SU-DHL-6 (cell line): ENCODE data around the gene PLSCR4.

Experiments used
- H2AFZ ChIP-seq: fragments of 200-600 bp; sonication (generic); 2 replicates; pipeline ENCODE4 v1.6.1; 2014; ENCODE audit warnings: low read depth, mild to moderate bottlenecking, moderate library complexity, mixed read lengths, antibody characterized with exemption, low read length; ENCODE audit not compliant: severe bottlenecking
- H3F3A ChIP-seq: fragments of 200-600 bp; shearing (Covaris generic); 2 replicates; pipeline ENCODE4 v1.6.0; 2016; ENCODE audit warnings: antibody characterized with exemption, mild to moderate bottlenecking; ENCODE audit not compliant: insufficient read depth
- H3K27ac ChIP-seq: fragments of 200-600 bp; sonication (generic); 2 replicates; pipeline ENCODE4 v1.5.1; 2016; ENCODE audit warnings: low read depth, mild to moderate bottlenecking, low read length, moderate library complexity, mixed read lengths
- H3K27me3 ChIP-seq: fragments of 200-600 bp; sonication (generic), shearing (Covaris generic); 2 replicates; pipeline ENCODE4 v1.6.0; 2014; ENCODE audit warnings: mild to moderate bottlenecking, low read length
- H3K36me3 ChIP-seq: fragments of 200-600 bp; sonication (generic); 2 replicates; pipeline ENCODE4 v1.6.1; 2014; ENCODE audit warnings: mild to moderate bottlenecking, low read length, mixed read lengths
- H3K4me2 ChIP-seq: fragments of 300-600, 200-600 bp; shearing (Covaris generic), sonication (generic); 2 replicates; pipeline ENCODE4 v1.6.0; 2014; ENCODE audit warnings: low read length, low read depth, mild to moderate bottlenecking; ENCODE audit not compliant: poor library complexity, severe bottlenecking
- H3K4me3 ChIP-seq: fragments of 200-600 bp; sonication (generic); 2 replicates; pipeline ENCODE4 v1.5.1; 2014; ENCODE audit warnings: antibody characterized with exemption, low read length, mild to moderate bottlenecking, mixed read lengths; ENCODE audit not compliant: insufficient read depth, poor library complexity, severe bottlenecking
- H3K79me2 ChIP-seq: fragments of 200-600 bp; sonication (generic); 2 replicates; pipeline ENCODE4 v1.6.1; 2014; ENCODE audit warnings: mild to moderate bottlenecking, low read length, moderate library complexity; ENCODE audit not compliant: insufficient read depth
- H3K9ac ChIP-seq: fragments of 200-600 bp; sonication (generic); 2 replicates; pipeline ENCODE4 v1.7.0; 2014; ENCODE audit warnings: mild to moderate bottlenecking, low read length
- H3K9me2 ChIP-seq: fragments of 200-600 bp; sonication (generic); replicated peaks from 2 replicates; pipeline ENCODE4 v1.6.1; 2014; ENCODE audit warnings: low read length; ENCODE audit not compliant: insufficient read depth
- H3K9me3 ChIP-seq: fragments of 200-600 bp; sonication (generic); 2 replicates; pipeline ENCODE4 v1.6.1; 2014; ENCODE audit warnings: low read length, mixed read lengths; ENCODE audit not compliant: insufficient read depth
- H4K20me1 ChIP-seq: fragments of 200-600 bp; sonication (generic); 2 replicates; pipeline ENCODE4 v1.6.1; 2014; ENCODE audit warnings: low read depth, mild to moderate bottlenecking, antibody characterized with exemption, low read length, moderate library complexity, mixed read lengths
- EZH2phosphoT487 ChIP-seq: fragments of 200-600 bp; sonication (generic), shearing (Covaris generic); conservative IDR thresholded peaks from 2 replicates; pipeline ENCODE4 v1.6.1; 2018; ENCODE audit warnings: mild to moderate bottlenecking, antibody characterized with exemption, low read length, moderate library complexity, mixed read lengths
- TF ChIP-seq, protein P1 (sequence below): fragments of 200-600 bp; sonication (generic); IDR thresholded peaks from one replicate; pipeline ENCODE4 v1.5.1; 2017; ENCODE audit warnings: antibody characterized with exemption, mild to moderate bottlenecking, low read length, moderate library complexity; ENCODE audit not compliant: insufficient read depth, poor library complexity, severe bottlenecking

PLSCR4 gene

DNA sequence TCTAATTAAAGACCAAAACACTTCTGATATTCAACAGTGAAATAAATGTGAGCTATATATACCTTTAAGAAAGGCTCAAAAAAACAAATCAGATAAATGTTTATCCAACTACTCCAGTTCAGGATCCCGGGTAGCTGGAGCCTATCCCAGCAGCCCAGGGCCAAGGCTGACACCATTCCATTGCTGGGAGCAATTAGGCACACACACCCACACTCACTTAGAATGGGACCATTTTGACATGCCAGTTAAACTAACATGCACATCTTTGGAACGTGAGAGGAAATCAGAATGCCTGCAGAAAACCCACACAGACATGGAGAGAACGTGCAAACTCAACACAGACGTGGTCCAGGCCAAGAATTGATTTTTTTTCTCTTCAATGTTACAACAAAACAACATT, 30.0 kb upstream of the PLSCR4 start:
- Histone ChIP-seq H3K27ac (no peak overlapping the region), H3K9me2 (no peaks in the 10 kb centered on the region), H3K9me3 (no peaks in the 10 kb centered on the region), H2AFZ (no peak overlapping the region), H3K9ac (no peak overlapping the region), H3F3A (no peaks in the 10 kb centered on the region), H3K4me3 (no peak overlapping the region), H3K79me2 (no peaks in the 10 kb centered on the region), H4K20me1 (no peaks in the 10 kb centered on the region), H3K4me2 (no peak overlapping the region), H3K27me3 (no peaks in the 10 kb centered on the region), H3K36me3 (no peaks in the 10 kb centered on the region)
- TF ChIP-seq EZH2phosphoT487: no peak
- TF ChIP-seq, protein P1, sequence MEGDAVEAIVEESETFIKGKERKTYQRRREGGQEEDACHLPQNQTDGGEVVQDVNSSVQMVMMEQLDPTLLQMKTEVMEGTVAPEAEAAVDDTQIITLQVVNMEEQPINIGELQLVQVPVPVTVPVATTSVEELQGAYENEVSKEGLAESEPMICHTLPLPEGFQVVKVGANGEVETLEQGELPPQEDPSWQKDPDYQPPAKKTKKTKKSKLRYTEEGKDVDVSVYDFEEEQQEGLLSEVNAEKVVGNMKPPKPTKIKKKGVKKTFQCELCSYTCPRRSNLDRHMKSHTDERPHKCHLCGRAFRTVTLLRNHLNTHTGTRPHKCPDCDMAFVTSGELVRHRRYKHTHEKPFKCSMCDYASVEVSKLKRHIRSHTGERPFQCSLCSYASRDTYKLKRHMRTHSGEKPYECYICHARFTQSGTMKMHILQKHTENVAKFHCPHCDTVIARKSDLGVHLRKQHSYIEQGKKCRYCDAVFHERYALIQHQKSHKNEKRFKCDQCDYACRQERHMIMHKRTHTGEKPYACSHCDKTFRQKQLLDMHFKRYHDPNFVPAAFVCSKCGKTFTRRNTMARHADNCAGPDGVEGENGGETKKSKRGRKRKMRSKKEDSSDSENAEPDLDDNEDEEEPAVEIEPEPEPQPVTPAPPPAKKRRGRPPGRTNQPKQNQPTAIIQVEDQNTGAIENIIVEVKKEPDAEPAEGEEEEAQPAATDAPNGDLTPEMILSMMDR: no peak

DNA sequence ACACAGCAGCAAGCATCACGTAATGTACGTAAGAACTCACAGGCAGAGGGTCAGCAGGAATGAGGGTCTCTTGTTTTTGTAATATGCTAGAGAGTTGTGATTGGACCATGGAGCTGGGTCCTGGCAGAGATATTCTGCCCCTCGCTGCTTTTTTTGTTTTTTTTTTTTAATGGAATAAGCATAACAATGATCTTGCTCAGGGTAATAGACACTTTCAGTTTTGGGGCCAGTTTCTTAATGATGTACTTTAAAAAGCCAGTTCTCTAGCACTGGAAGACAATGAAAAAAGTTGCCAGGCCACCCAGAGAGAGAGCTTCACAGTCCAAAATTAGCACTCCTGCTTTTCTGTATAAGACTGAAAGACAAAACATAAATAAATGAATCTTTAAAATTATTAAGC, 29.0 kb upstream of the PLSCR4 start:
- Histone ChIP-seq H4K20me1 (no peaks in the 10 kb centered on the region), H3K27me3 (no peaks in the 10 kb centered on the region), H3K9me3 (no peaks in the 10 kb centered on the region), H3F3A (no peaks in the 10 kb centered on the region), H3K36me3 (no peaks in the 10 kb centered on the region), H3K27ac (no peak overlapping the region), H3K4me2 (no peak overlapping the region), H3K4me3 (no peak overlapping the region), H3K9me2 (no peaks in the 10 kb centered on the region), H3K9ac (no peak overlapping the region), H2AFZ (no peak overlapping the region), H3K79me2 (no peaks in the 10 kb centered on the region)
- no peak for TF ChIP-seq EZH2phosphoT487
- TF ChIP-seq, protein P1: no peak

DNA sequence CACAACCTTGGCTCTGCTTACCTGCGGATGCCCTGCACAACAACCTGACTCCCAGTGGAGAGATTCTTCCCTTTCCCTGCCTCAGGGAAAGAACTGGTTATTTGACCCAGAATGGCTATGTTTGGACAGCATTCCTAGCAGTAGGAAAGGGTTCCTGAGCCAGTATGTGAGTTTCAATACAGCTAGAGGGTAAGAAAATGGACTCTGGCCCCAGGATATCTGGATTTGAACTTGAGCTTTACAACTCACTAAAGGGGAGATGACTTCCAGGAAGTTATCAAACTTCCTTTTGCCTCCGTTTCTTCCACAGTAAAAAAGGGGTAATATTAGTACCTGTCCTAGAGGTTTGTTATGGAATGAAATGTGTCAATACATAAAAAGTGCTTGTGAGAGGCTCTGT, 28.1 kb upstream of the PLSCR4 start:
- no peak overlapping the region for H3K27ac ChIP-seq
- no peaks in the 10 kb centered on the region for H3K79me2 ChIP-seq
- no peak overlapping the region for H2AFZ ChIP-seq
- no peaks in the 10 kb centered on the region for H4K20me1 ChIP-seq
- H3K9me3 ChIP-seq: no peaks in the 10 kb centered on the region
- H3K4me3 ChIP-seq: no peak overlapping the region
- H3F3A ChIP-seq: no peaks in the 10 kb centered on the region
- no peak overlapping the region for H3K9ac ChIP-seq
- no peaks in the 10 kb centered on the region for H3K27me3 ChIP-seq
- H3K9me2 ChIP-seq: no peaks in the 10 kb centered on the region
- H3K36me3 ChIP-seq: no peaks in the 10 kb centered on the region
- H3K4me2 ChIP-seq: no peak overlapping the region
- no peak for TF ChIP-seq EZH2phosphoT487
- TF ChIP-seq, protein P1: no peak
